ENCODE data around the gene C14orf180. TPM values are rescaled to one million over a fixed set of nuclear protein-coding genes. Genes with fewer than 3 reads are reported as not detected.

C14orf180 gene
- total and polyA plus RNA-seq, 4 experiments from 2014 or later, result not detected

DNA sequence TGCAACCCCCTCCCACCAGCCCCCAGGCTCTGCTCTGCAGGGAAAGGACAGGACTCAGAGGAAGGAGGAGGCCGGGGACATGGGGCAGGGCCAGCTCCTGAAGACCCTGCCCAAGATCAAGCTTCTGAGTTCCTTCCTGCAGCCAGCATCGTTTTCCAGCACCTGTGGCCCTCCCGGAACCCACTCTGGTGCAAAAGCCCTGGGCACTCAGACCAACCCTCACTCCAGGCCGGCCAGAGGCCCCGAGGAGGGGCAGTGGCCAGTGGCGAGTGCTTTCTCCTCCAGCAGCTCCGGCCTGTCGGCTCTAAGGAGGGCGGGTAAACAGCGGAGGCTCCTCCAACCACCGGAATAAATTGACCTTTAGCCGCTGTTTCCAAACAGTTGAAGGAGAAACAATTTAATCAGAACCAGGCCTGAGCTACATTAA lies 14.2 kb downstream of the C14orf180 start:
- no peak for DNase-seq
- H3K27ac Mint-ChIP-seq, result no peak overlapping the region
- peaks cover 0 to 4% (median 0%) of the 10 kb centered on the region in 4 donors for H3K4me1 Mint-ChIP-seq
- H3K27me3 Mint-ChIP-seq, result peaks cover 5 to 11% of the 10 kb centered on the region in 2 donors
- intact Hi-C loops (cut with micrococcal nuclease), result no loop called here
- H3K36me3 Mint-ChIP-seq, result no peaks in the 10 kb centered on the region
- H3K9me3 Mint-ChIP-seq, result no peaks in the 10 kb centered on the region
- ChIA-PET POLR2A (ENCODE audit: partially characterized antibody) (no interaction called here), CTCF (ENCODE audit: partially characterized antibody) (no interaction called here)
- H3K4me3 ChIP-seq (ENCODE audit: low read length in 2 of 2), result no peak overlapping the region
- no peaks in the 10 kb centered on the region for H3K4me1 ChIP-seq (ENCODE audit: insufficient read depth, low read length)
- H3K27me3 ChIP-seq (ENCODE audit: insufficient read depth, low read length), result no peaks in the 10 kb centered on the region
- H3K9me3 ChIP-seq (ENCODE audit: control insufficient read depth in 1 of 2, low read length in 2 of 2), result no peaks in the 10 kb centered on the region
- no peaks in the 10 kb centered on the region for H3K36me3 ChIP-seq (ENCODE audit: insufficient read depth, low read length)
- no peak overlapping the region for H3K27ac ChIP-seq (ENCODE audit: low read depth, low read length)
- H3K4me3 Mint-ChIP-seq, result no peak overlapping the region

DNA sequence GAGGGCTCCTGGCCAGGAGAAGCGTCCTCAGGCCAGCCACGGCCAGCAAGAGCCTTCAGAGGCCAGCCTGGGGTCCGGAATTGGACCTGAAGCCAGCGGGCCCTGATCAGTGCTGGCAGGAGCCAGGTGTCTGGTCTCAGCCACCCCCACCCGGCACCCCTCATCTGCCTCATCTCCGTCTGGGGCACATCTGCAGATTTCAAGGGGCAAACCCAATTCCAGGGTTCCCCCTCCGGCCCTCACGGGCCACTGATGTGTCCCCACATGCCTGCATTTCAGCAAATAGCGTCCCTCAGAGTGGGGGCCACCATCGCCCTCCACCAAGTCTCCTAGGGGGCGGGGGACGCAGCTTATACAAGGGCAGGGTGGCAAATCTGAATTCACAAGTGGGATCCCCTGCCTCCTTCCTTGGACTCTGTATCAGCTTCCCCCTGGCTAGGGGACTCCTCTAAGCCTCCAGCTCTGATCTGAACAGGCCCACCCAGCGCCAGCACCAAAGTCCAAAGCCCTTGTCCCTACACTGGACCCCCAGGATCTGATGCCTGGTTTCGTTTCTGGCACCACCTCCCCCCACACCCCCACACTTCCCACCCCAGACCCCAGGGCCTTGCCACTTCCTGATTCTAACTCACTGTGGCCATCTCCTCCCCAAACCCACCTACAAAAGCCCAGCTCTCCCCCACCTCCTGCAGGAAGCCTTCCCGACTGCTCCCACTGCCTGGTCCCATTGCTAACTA lies 14.9 kb downstream of the C14orf180 start:
- Mint-ChIP-seq H3K36me3 (no peaks in the 10 kb centered on the region), H3K27me3 (peaks cover 5 to 13% of the 10 kb centered on the region in 2 donors), H3K4me3 (no peak overlapping the region), H3K27ac (no peak overlapping the region), H3K9me3 (no peaks in the 10 kb centered on the region), H3K4me1 (peaks cover 0 to 4% (median 0%) of the 10 kb centered on the region in 4 donors)
- DNase-seq, result no peak
- Histone ChIP-seq H3K4me3 (ENCODE audit: low read length in 2 of 2) (no peak overlapping the region), H3K9me3 (ENCODE audit: control insufficient read depth in 1 of 2, low read length in 2 of 2) (no peaks in the 10 kb centered on the region), H3K36me3 (ENCODE audit: insufficient read depth, low read length) (no peaks in the 10 kb centered on the region), H3K27ac (ENCODE audit: low read depth, low read length) (no peak overlapping the region), H3K4me1 (ENCODE audit: insufficient read depth, low read length) (no peaks in the 10 kb centered on the region), H3K27me3 (ENCODE audit: insufficient read depth, low read length) (no peaks in the 10 kb centered on the region)
- ChIA-PET CTCF (ENCODE audit: partially characterized antibody) (no interaction called here), POLR2A (ENCODE audit: partially characterized antibody) (no interaction called here)
- intact Hi-C loops (cut with micrococcal nuclease), result no loop called here

GRCh38 chr14:104595116-104595675 lies 15.6 kb downstream of the C14orf180 start:
- Histone ChIP-seq H3K4me1 (ENCODE audit: insufficient read depth, low read length) (no peaks in the 10 kb centered on the region), H3K9me3 (ENCODE audit: control insufficient read depth in 1 of 2, low read length in 2 of 2) (no peaks in the 10 kb centered on the region), H3K36me3 (ENCODE audit: insufficient read depth, low read length) (no peaks in the 10 kb centered on the region), H3K4me3 (ENCODE audit: low read length in 2 of 2) (no peak overlapping the region), H3K27ac (ENCODE audit: low read depth, low read length) (no peak overlapping the region), H3K27me3 (ENCODE audit: insufficient read depth, low read length) (no peaks in the 10 kb centered on the region)
- POLR2A ChIA-PET (ENCODE audit: partially characterized antibody), result no interaction called here
- Mint-ChIP-seq H3K9me3 (no peaks in the 10 kb centered on the region), H3K27me3 (peaks cover 6 to 17% of the 10 kb centered on the region in 2 donors), H3K4me3 (no peak overlapping the region), H3K36me3 (no peaks in the 10 kb centered on the region), H3K27ac (no peak overlapping the region), H3K4me1 (peaks cover 0 to 4% (median 0%) of the 10 kb centered on the region in 4 donors)
- no peak for DNase-seq
- intact Hi-C loops (cut with micrococcal nuclease), result no loop called here
- CTCF ChIA-PET (ENCODE audit: partially characterized antibody), result no interaction called here

DNA sequence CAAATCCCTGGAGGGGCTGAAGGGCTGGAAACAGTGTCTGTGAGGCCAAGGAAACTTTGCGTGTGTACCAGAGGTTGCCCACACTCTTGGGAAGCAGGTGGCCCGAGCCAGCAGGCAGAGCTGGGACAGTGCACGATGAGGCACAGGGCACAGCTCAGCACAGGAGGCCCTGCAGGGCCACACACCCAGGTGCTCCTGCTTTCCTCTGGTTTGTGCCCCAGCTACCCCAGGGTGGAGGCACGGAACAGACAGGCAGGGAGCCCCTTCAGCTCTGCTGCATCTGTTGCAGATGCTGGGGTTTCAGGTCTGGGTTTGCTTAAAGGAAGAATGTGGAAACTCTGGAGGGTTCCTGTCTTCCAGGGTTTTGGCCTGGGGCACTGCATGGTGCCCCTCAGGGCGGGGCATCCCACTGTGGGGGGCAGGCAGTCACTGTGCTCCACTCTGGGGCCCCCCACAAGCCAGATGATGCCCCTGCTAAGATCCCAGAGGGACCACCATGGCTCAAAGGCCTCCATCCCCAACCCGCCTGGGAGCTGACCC lies 16.4 kb downstream of the C14orf180 start:
- H3K9me3 ChIP-seq (ENCODE audit: control insufficient read depth in 1 of 2, low read length in 2 of 2), result no peaks in the 10 kb centered on the region
- H3K36me3 Mint-ChIP-seq, result no peaks in the 10 kb centered on the region
- H3K27ac Mint-ChIP-seq, result no peak overlapping the region
- no peak for DNase-seq
- peaks cover 0 to 6% (median 1%) of the 10 kb centered on the region in 4 donors for H3K4me1 Mint-ChIP-seq
- H3K4me1 ChIP-seq (ENCODE audit: insufficient read depth, low read length), result no peaks in the 10 kb centered on the region
- no peak overlapping the region for H3K4me3 ChIP-seq (ENCODE audit: low read length in 2 of 2)
- H3K27me3 Mint-ChIP-seq, result peaks cover 11 to 20% of the 10 kb centered on the region in 2 donors
- intact Hi-C loops (cut with micrococcal nuclease), result no loop called here
- no peaks in the 10 kb centered on the region for H3K36me3 ChIP-seq (ENCODE audit: insufficient read depth, low read length)
- H3K27ac ChIP-seq (ENCODE audit: low read depth, low read length), result no peak overlapping the region
- no peak overlapping the region for H3K4me3 Mint-ChIP-seq
- no peaks in the 10 kb centered on the region for H3K27me3 ChIP-seq (ENCODE audit: insufficient read depth, low read length)
- CTCF ChIA-PET (ENCODE audit: partially characterized antibody), result no interaction called here
- H3K9me3 Mint-ChIP-seq, result no peaks in the 10 kb centered on the region
- POLR2A ChIA-PET (ENCODE audit: partially characterized antibody), result no interaction called here

DNA sequence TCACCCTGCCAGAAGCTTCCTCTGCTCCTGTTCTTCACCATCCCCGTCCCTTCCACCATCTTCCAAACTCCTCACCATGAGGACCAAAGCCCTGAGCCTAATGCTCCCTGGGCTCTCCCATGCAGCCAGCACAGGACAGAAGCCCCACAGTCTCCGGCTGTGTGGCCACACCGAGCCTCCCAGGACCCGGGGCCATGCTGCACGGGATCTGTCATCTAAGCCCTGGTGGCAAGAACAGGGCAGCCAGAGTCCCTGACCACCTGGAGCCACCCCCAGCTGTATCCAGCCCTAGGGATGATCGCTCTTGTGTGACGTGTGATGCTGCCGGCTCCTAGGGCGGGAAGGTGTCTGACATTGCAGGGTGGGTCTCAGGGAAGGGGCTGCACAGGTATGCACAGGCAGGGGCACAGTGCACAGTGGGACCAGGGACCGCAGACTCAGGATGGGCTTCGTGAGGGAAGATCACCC lies 16.9 kb downstream of the C14orf180 start:
- peaks cover 12 to 21% of the 10 kb centered on the region in 2 donors for H3K27me3 Mint-ChIP-seq
- H3K36me3 Mint-ChIP-seq, result no peaks in the 10 kb centered on the region
- no peaks in the 10 kb centered on the region for H3K9me3 ChIP-seq (ENCODE audit: control insufficient read depth in 1 of 2, low read length in 2 of 2)
- intact Hi-C loops (cut with micrococcal nuclease), result no loop called here
- no peak for DNase-seq
- H3K4me3 ChIP-seq (ENCODE audit: low read length in 2 of 2), result no peak overlapping the region
- no peaks in the 10 kb centered on the region for H3K36me3 ChIP-seq (ENCODE audit: insufficient read depth, low read length)
- no peak overlapping the region for H3K27ac Mint-ChIP-seq
- H3K4me1 ChIP-seq (ENCODE audit: insufficient read depth, low read length), result no peaks in the 10 kb centered on the region
- H3K4me1 Mint-ChIP-seq, result peaks cover 0 to 6% (median 1%) of the 10 kb centered on the region in 4 donors
- no peak overlapping the region for H3K4me3 Mint-ChIP-seq
- H3K9me3 Mint-ChIP-seq, result no peaks in the 10 kb centered on the region
- CTCF ChIA-PET (ENCODE audit: partially characterized antibody), result no interaction called here
- no peak overlapping the region for H3K27ac ChIP-seq (ENCODE audit: low read depth, low read length)
- no peaks in the 10 kb centered on the region for H3K27me3 ChIP-seq (ENCODE audit: insufficient read depth, low read length)
- POLR2A ChIA-PET (ENCODE audit: partially characterized antibody), result no interaction called here

DNA sequence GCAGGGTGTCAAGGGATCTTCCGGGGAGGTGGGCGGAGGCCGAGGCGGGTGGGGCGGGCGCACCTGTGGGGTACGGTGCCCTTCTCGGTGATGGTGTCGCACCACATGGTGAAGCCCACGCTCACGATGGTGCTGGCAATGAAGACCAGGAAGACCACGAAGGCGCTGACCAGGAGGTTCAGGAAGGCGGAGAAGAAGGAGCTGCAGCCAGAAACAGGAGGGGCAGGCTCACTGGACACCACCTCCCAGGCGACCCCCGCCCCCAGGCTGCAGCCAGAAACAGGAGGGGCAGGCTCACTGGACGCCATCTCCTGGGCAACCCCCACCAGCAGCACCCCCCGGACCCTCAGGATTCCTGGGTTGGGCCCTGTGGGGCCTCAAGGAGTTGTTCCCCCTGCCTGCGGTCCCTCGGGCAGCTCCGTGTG lies 17.4 kb downstream of the C14orf180 start:
- no peaks in the 10 kb centered on the region for H3K36me3 ChIP-seq (ENCODE audit: insufficient read depth, low read length)
- no peak overlapping the region for H3K4me3 Mint-ChIP-seq
- no peaks in the 10 kb centered on the region for H3K27me3 ChIP-seq (ENCODE audit: insufficient read depth, low read length)
- H3K4me1 ChIP-seq (ENCODE audit: insufficient read depth, low read length), result no peaks in the 10 kb centered on the region
- ChIA-PET CTCF (ENCODE audit: partially characterized antibody) (no interaction called here), POLR2A (ENCODE audit: partially characterized antibody) (no interaction called here)
- intact Hi-C loops (cut with micrococcal nuclease), result no loop called here
- H3K27ac ChIP-seq (ENCODE audit: low read depth, low read length), result no peak overlapping the region
- H3K36me3 Mint-ChIP-seq, result no peaks in the 10 kb centered on the region
- peaks cover 12 to 21% of the 10 kb centered on the region in 2 donors for H3K27me3 Mint-ChIP-seq
- no peak overlapping the region for H3K27ac Mint-ChIP-seq
- DNase-seq, result no peak
- no peak overlapping the region for H3K4me3 ChIP-seq (ENCODE audit: low read length in 2 of 2)
- no peaks in the 10 kb centered on the region for H3K9me3 Mint-ChIP-seq
- H3K9me3 ChIP-seq (ENCODE audit: control insufficient read depth in 1 of 2, low read length in 2 of 2), result no peaks in the 10 kb centered on the region
- H3K4me1 Mint-ChIP-seq, result peaks cover 0 to 6% (median 1%) of the 10 kb centered on the region in 4 donors

- intact Hi-C loops (cut with micrococcal nuclease), result no loop called here
- H3K27ac Mint-ChIP-seq, result no peak overlapping the region
- no peaks in the 10 kb centered on the region for H3K36me3 Mint-ChIP-seq
- H3K9me3 Mint-ChIP-seq, result no peaks in the 10 kb centered on the region
- Histone ChIP-seq H3K4me1 (ENCODE audit: insufficient read depth, low read length) (no peaks in the 10 kb centered on the region), H3K4me3 (ENCODE audit: low read length in 2 of 2) (no peak overlapping the region), H3K27ac (ENCODE audit: low read depth, low read length) (no peak overlapping the region), H3K9me3 (ENCODE audit: control insufficient read depth in 1 of 2, low read length in 2 of 2) (no peaks in the 10 kb centered on the region), H3K27me3 (ENCODE audit: insufficient read depth, low read length) (no peaks in the 10 kb centered on the region), H3K36me3 (ENCODE audit: insufficient read depth, low read length) (no peaks in the 10 kb centered on the region)
- POLR2A ChIA-PET (ENCODE audit: partially characterized antibody), result no interaction called here
- no peak overlapping the region for H3K4me3 Mint-ChIP-seq
- DNase-seq, result no peak
- CTCF ChIA-PET (ENCODE audit: partially characterized antibody), result no interaction called here
- peaks cover 0 to 3% (median 1%) of the 10 kb centered on the region in 4 donors for H3K4me1 Mint-ChIP-seq
- H3K27me3 Mint-ChIP-seq, result peaks cover 9 to 15% of the 10 kb centered on the region in 2 donors
These were observed 18.0 kb downstream of the C14orf180 start for GRCh38 chr14:104597576-104597975.
